GM12874 (cell line): Measurements from ENCODE around the gene SAMD4A.

Source experiments
- TF ChIP-seq, protein P1 (sequence below): IDR thresholded peaks from 2 replicates; pipeline ENCODE4 v1.5.1; 2011; ENCODE audit warnings: low read depth, mild to moderate bottlenecking, control low read depth, low read length, moderate library complexity; ENCODE audit not compliant: insufficient read depth

The SAMD4A gene

DNA sequence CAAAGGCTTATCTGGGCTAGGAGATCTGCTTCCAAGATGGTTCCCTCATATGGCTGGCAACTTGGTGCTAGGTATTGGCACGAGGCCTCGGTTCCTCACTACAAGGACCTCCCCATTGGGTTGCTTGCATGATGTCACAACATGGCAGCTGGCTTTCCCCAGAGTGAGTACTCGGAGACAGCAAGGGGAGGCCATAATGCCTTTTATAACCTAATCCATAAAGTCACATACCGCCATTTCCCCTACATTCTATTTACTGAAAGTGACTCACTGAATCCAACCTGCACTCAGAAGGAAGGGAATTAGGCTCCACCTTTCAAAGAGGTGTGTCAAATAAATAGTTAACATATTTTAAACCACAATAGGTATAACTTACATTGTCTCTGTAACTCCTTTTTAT lies 130.9 kb downstream of the SAMD4A start:
- TF ChIP-seq, protein P1, sequence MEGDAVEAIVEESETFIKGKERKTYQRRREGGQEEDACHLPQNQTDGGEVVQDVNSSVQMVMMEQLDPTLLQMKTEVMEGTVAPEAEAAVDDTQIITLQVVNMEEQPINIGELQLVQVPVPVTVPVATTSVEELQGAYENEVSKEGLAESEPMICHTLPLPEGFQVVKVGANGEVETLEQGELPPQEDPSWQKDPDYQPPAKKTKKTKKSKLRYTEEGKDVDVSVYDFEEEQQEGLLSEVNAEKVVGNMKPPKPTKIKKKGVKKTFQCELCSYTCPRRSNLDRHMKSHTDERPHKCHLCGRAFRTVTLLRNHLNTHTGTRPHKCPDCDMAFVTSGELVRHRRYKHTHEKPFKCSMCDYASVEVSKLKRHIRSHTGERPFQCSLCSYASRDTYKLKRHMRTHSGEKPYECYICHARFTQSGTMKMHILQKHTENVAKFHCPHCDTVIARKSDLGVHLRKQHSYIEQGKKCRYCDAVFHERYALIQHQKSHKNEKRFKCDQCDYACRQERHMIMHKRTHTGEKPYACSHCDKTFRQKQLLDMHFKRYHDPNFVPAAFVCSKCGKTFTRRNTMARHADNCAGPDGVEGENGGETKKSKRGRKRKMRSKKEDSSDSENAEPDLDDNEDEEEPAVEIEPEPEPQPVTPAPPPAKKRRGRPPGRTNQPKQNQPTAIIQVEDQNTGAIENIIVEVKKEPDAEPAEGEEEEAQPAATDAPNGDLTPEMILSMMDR: no peak

- TF ChIP-seq, protein P1: no peak
These were observed 131.6 kb downstream of the SAMD4A start for GRCh38 chr14:54698501-54698900.

GRCh38 chr14:54698966-54699530 lies 132.1 kb downstream of the SAMD4A start:
- TF ChIP-seq, protein P1: no peak

- TF ChIP-seq, protein P1: no peak
These were observed 132.8 kb downstream of the SAMD4A start for GRCh38 chr14:54699735-54700134.

DNA sequence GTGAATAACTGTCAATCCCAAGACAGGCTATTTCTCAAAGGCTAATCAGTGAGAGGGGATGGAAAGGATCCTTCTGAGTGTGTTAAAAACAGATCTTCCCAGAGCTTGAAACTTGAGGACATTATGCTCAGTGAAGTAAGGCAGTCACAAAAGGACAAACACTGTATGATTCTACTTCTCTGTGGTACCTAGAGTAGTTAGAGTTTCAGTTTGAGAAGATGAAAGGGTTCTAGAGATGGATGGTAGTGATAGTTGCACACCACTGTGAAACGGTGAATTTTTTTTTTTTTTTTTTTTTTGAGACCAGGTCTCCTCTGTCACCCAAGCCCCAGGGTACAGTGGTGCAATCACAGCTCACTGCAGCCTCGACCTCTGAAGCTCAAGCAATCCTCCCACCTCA lies 133.8 kb downstream of the SAMD4A start:
- TF ChIP-seq, protein P1: no peak

DNA sequence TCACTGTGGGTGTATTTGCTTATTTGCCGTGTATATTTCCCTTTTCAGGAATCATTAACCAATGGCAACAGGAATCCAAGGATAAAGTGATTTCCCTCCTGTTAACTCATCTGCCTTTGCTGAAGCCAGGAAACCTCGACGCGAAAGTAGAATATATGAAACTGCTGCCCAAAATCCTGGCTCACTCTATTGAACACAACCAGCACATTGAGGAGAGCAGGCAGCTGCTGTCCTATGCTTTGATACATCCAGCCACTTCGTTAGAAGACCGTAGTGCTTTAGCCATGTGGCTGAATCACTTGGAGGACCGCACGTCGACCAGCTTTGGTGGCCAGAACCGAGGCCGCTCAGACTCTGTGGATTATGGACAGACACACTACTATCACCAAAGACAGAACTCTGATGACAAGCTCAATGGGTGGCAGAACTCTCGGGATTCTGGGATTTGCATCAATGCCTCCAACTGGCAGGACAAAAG lies 135.1 kb downstream of the SAMD4A start:
- TF ChIP-seq, protein P1: no peak

DNA sequence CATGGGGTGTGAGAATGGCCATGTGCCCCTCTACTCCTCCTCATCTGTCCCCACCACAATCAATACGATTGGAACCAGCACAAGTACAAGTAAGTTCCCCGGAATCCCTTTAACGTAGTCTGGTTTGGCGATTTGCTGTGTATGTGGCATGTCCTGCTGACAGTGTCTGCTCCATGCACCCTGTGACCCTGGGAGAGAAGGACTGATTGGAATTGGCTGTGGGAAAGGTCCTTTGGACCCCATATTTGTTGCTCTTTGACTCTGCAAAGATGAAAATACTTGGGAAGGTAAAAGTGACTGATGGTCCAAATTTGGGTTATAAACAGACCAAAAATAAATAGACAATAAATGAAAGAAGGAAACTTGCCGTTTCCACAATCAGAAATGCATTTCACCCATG lies 135.6 kb downstream of the SAMD4A start:
- TF ChIP-seq, protein P1: no peak
